Measurements from ENCODE around the gene DCC.

Gene DCC

GRCh38 chr18:52462853-52463252 lies 122.9 kb downstream of the DCC start:
- no peak overlapping the region for H3K9ac ChIP-seq (ENCODE audit: low read length)
- no peak overlapping the region for H3K4me3 ChIP-seq (ENCODE audit: low read length)
- no peaks in the 10 kb centered on the region for H3K9me3 ChIP-seq (ENCODE audit: control insufficient read depth, low read length)
- no peaks in the 10 kb centered on the region for H3K4me1 ChIP-seq (ENCODE audit: control insufficient read depth, insufficient read depth, low read length)
- H3K27me3 ChIP-seq (replicated peaks; ENCODE audit: control insufficient read depth, insufficient read depth, low read length): no peaks in the 10 kb centered on the region
- H3K36me3 ChIP-seq (ENCODE audit: control insufficient read depth, insufficient read depth, low read length, severe bottlenecking): no peaks in the 10 kb centered on the region
- DNase-seq (ENCODE audit: low read depth): no peak

- Histone ChIP-seq H3K4me1 (ENCODE audit: control insufficient read depth, insufficient read depth, low read length) (no peaks in the 10 kb centered on the region), H3K27me3 (replicated peaks; ENCODE audit: control insufficient read depth, insufficient read depth, low read length) (no peaks in the 10 kb centered on the region), H3K36me3 (ENCODE audit: control insufficient read depth, insufficient read depth, low read length, severe bottlenecking) (no peaks in the 10 kb centered on the region), H3K9me3 (ENCODE audit: control insufficient read depth, low read length) (no peaks in the 10 kb centered on the region), H3K4me3 (ENCODE audit: low read length) (no peak overlapping the region), H3K9ac (ENCODE audit: low read length) (no peak overlapping the region)
- no peak for DNase-seq (ENCODE audit: low read depth)
These were observed 125.4 kb downstream of the DCC start for GRCh38 chr18:52465391-52465790.

DNA sequence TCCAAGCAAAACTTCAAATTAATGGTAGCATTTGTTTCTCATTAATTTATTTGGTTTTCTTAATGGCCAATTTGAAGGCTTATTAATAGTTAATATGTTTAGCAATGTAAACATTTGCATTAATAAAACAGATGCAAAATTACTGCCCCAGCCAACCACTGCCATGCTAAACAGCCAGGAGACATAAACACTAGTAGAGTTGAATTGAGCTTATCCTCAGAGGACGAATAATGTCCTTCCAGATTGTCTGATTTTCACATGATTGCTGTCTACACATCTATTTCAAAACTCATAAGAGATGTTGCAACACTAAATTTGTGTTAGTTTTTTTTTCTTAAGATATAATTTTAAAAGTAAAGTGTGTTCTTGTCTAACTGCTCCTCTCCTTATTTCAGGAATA lies 128.5 kb downstream of the DCC start:
- no peaks in the 10 kb centered on the region for H3K4me1 ChIP-seq (ENCODE audit: control insufficient read depth, insufficient read depth, low read length)
- no peaks in the 10 kb centered on the region for H3K36me3 ChIP-seq (ENCODE audit: control insufficient read depth, insufficient read depth, low read length, severe bottlenecking)
- H3K9ac ChIP-seq (ENCODE audit: low read length): no peak overlapping the region
- DNase-seq (ENCODE audit: low read depth): peak; percentile 8
- no peak overlapping the region for H3K4me3 ChIP-seq (ENCODE audit: low read length)
- no peaks in the 10 kb centered on the region for H3K27me3 ChIP-seq (replicated peaks; ENCODE audit: control insufficient read depth, insufficient read depth, low read length)
- no peaks in the 10 kb centered on the region for H3K9me3 ChIP-seq (ENCODE audit: control insufficient read depth, low read length)

- Histone ChIP-seq H3K27me3 (replicated peaks; ENCODE audit: control insufficient read depth, insufficient read depth, low read length) (no peaks in the 10 kb centered on the region), H3K9ac (ENCODE audit: low read length) (no peak overlapping the region)
These were observed 135.3 kb downstream of the DCC start for GRCh38 chr18:52475325-52475724.

GRCh38 chr18:52481116-52481515 lies 141.1 kb downstream of the DCC start:
- H3K9ac ChIP-seq (ENCODE audit: low read length): no peak overlapping the region
- no peaks in the 10 kb centered on the region for H3K36me3 ChIP-seq (ENCODE audit: control insufficient read depth, insufficient read depth, low read length, severe bottlenecking)
- no peaks in the 10 kb centered on the region for H3K9me3 ChIP-seq (ENCODE audit: control insufficient read depth, low read length)
- DNase-seq (ENCODE audit: low read depth): no peak
- H3K4me3 ChIP-seq (ENCODE audit: low read length): no peak overlapping the region
- no peaks in the 10 kb centered on the region for H3K27me3 ChIP-seq (replicated peaks; ENCODE audit: control insufficient read depth, insufficient read depth, low read length)
- no peaks in the 10 kb centered on the region for H3K4me1 ChIP-seq (ENCODE audit: control insufficient read depth, insufficient read depth, low read length)

More at GRCh38 chr18:52475325-52475724, 135.3 kb downstream of the DCC start:
- Histone ChIP-seq H3K36me3 (ENCODE audit: control insufficient read depth, insufficient read depth, low read length, severe bottlenecking) (no peaks in the 10 kb centered on the region), H3K9me3 (ENCODE audit: control insufficient read depth, low read length) (no peaks in the 10 kb centered on the region), H3K4me3 (ENCODE audit: low read length) (no peak overlapping the region), H3K4me1 (ENCODE audit: control insufficient read depth, insufficient read depth, low read length) (no peaks in the 10 kb centered on the region)
- no peak for DNase-seq (ENCODE audit: low read depth)

DNA sequence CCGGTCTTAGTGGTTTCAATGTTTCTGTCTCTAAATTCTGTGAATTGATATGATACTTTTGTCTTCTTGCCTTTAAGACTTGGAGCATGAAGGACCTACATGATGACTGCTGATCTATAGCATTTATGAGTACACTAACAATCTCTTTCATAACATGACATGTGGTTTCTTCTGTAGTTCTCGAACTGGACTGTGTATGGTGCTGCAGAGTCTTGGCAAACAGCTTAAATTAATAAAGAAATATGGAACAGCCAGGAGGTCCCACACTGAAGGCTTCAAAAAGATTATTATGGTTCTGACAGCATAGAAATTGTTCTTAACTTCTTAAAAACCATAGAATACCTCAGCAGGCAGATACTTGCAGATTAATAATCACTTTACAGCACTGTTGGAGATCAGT lies 145.0 kb downstream of the DCC start:
- no peaks in the 10 kb centered on the region for H3K27me3 ChIP-seq (replicated peaks; ENCODE audit: control insufficient read depth, insufficient read depth, low read length)
- peak; percentile 12 for DNase-seq (ENCODE audit: low read depth)
- H3K9ac ChIP-seq (ENCODE audit: low read length): no peak overlapping the region
- no peaks in the 10 kb centered on the region for H3K9me3 ChIP-seq (ENCODE audit: control insufficient read depth, low read length)
- no peak overlapping the region for H3K4me3 ChIP-seq (ENCODE audit: low read length)
- H3K36me3 ChIP-seq (ENCODE audit: control insufficient read depth, insufficient read depth, low read length, severe bottlenecking): no peaks in the 10 kb centered on the region
- H3K4me1 ChIP-seq (ENCODE audit: control insufficient read depth, insufficient read depth, low read length): no peaks in the 10 kb centered on the region

GRCh38 chr18:52486052-52486451 lies 146.1 kb downstream of the DCC start:
- no peaks in the 10 kb centered on the region for H3K36me3 ChIP-seq (ENCODE audit: control insufficient read depth, insufficient read depth, low read length, severe bottlenecking)
- no peak overlapping the region for H3K9ac ChIP-seq (ENCODE audit: low read length)
- no peaks in the 10 kb centered on the region for H3K4me1 ChIP-seq (ENCODE audit: control insufficient read depth, insufficient read depth, low read length)
- H3K9me3 ChIP-seq (ENCODE audit: control insufficient read depth, low read length): no peaks in the 10 kb centered on the region
- no peak for DNase-seq (ENCODE audit: low read depth)
- H3K27me3 ChIP-seq (replicated peaks; ENCODE audit: control insufficient read depth, insufficient read depth, low read length): no peaks in the 10 kb centered on the region
- no peak overlapping the region for H3K4me3 ChIP-seq (ENCODE audit: low read length)

GRCh38 chr18:52489396-52490306 lies 149.7 kb downstream of the DCC start:
- no peaks in the 10 kb centered on the region for H3K4me1 ChIP-seq (ENCODE audit: control insufficient read depth, insufficient read depth, low read length)
- H3K27me3 ChIP-seq (replicated peaks; ENCODE audit: control insufficient read depth, insufficient read depth, low read length): no peaks in the 10 kb centered on the region
- no peak for DNase-seq (ENCODE audit: low read depth)
- no peak overlapping the region for H3K4me3 ChIP-seq (ENCODE audit: low read length)
- peaks cover 19% of the 10 kb centered on the region for H3K9me3 ChIP-seq (ENCODE audit: control insufficient read depth, low read length)
- no peak overlapping the region for H3K9ac ChIP-seq (ENCODE audit: low read length)
- no peaks in the 10 kb centered on the region for H3K36me3 ChIP-seq (ENCODE audit: control insufficient read depth, insufficient read depth, low read length, severe bottlenecking)

DNA sequence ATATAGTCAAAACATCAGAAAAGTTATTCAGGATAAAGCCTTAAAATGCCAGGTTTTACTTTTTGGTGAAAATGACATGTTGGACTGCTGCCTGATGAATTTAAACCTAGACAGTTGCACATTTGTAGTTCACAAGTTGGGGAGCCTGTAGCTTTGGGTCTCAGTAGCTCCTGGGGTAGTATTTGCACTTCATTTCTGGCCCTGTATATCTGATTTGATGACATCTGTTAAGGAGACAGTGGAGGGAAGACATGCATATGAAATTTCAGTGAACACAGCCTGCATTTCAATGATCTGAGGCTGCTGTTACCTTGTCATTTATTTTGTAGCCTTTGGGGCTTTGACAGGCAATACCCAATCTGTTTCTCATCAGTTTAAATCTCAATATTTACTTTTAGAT lies 156.4 kb downstream of the DCC start:
- H3K27me3 ChIP-seq (replicated peaks; ENCODE audit: control insufficient read depth, insufficient read depth, low read length): no peaks in the 10 kb centered on the region
- H3K36me3 ChIP-seq (ENCODE audit: control insufficient read depth, insufficient read depth, low read length, severe bottlenecking): no peaks in the 10 kb centered on the region
- DNase-seq (ENCODE audit: low read depth): no peak
- H3K4me3 ChIP-seq (ENCODE audit: low read length): no peak overlapping the region
- H3K9me3 ChIP-seq (ENCODE audit: control insufficient read depth, low read length): peaks cover 23% of the 10 kb centered on the region
- no peaks in the 10 kb centered on the region for H3K4me1 ChIP-seq (ENCODE audit: control insufficient read depth, insufficient read depth, low read length)
- no peak overlapping the region for H3K9ac ChIP-seq (ENCODE audit: low read length)

DNA sequence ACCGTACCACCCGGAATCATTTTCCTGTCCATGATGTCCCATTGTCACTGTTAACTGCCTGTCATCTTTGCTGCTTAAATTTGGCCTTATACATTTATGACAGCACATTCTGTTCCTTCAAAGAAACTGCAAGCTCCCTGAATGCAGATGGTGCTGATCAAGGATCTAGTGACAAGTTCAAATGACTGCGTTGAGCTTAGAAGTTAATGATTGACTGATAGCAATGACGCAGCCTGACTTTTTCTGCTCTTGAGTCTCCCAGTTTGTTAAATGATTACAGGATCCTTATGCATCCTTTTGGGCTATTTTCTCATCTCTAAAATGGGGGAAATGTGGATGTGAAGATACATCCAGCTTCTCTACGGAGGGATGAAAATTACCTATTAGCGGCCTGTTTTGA lies 159.0 kb downstream of the DCC start:
- no peaks in the 10 kb centered on the region for H3K4me1 ChIP-seq (ENCODE audit: control insufficient read depth, insufficient read depth, low read length)
- H3K9ac ChIP-seq (ENCODE audit: low read length): no peak overlapping the region
- DNase-seq (ENCODE audit: low read depth): no peak
- H3K36me3 ChIP-seq (ENCODE audit: control insufficient read depth, insufficient read depth, low read length, severe bottlenecking): no peaks in the 10 kb centered on the region
- peaks cover 10% of the 10 kb centered on the region for H3K9me3 ChIP-seq (ENCODE audit: control insufficient read depth, low read length)
- H3K4me3 ChIP-seq (ENCODE audit: low read length): no peak overlapping the region
- no peaks in the 10 kb centered on the region for H3K27me3 ChIP-seq (replicated peaks; ENCODE audit: control insufficient read depth, insufficient read depth, low read length)

DNA sequence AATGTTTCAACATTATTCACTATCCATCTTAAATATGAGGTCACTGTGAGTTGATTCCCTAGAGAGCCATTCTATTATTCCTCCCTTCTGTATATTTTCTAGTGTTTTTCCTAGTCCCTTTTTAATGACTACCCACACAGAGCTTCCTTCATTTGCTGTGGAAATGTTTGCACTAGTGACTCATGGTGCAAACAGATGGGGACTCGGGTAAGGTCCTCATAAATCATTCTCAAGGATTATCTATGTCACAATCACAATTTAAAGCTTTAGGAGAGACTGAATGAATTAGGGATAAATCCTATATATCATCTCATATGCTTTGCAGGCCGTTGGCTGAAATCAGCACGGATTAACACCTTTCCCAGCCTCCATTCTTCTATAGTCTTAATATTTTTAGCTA lies 159.6 kb downstream of the DCC start:
- no peaks in the 10 kb centered on the region for H3K36me3 ChIP-seq (ENCODE audit: control insufficient read depth, insufficient read depth, low read length, severe bottlenecking)
- H3K4me3 ChIP-seq (ENCODE audit: low read length): no peak overlapping the region
- DNase-seq (ENCODE audit: low read depth): peak; percentile 31
- no peak overlapping the region for H3K9ac ChIP-seq (ENCODE audit: low read length)
- no peaks in the 10 kb centered on the region for H3K27me3 ChIP-seq (replicated peaks; ENCODE audit: control insufficient read depth, insufficient read depth, low read length)
- H3K4me1 ChIP-seq (ENCODE audit: control insufficient read depth, insufficient read depth, low read length): no peaks in the 10 kb centered on the region
- H3K9me3 ChIP-seq (ENCODE audit: control insufficient read depth, low read length): peaks cover 4% of the 10 kb centered on the region

- no peaks in the 10 kb centered on the region for H3K36me3 ChIP-seq (ENCODE audit: control insufficient read depth, insufficient read depth, low read length, severe bottlenecking)
- H3K9me3 ChIP-seq (ENCODE audit: control insufficient read depth, low read length): no peaks in the 10 kb centered on the region
- no peak overlapping the region for H3K9ac ChIP-seq (ENCODE audit: low read length)
- H3K4me3 ChIP-seq (ENCODE audit: low read length): no peak overlapping the region
- H3K4me1 ChIP-seq (ENCODE audit: control insufficient read depth, insufficient read depth, low read length): no peaks in the 10 kb centered on the region
- no peak for DNase-seq (ENCODE audit: low read depth)
- H3K27me3 ChIP-seq (replicated peaks; ENCODE audit: control insufficient read depth, insufficient read depth, low read length): no peaks in the 10 kb centered on the region
These were observed 164.6 kb downstream of the DCC start for GRCh38 chr18:52504589-52504988.

Measured in adipocyte (in vitro differentiated cells).